SU-DHL-6 (cell line): ENCODE measurements around the gene THAP5.

Experiments used
- H2AFZ ChIP-seq: fragments of 200-600 bp; sonication (generic); 2 replicates; pipeline ENCODE4 v1.6.1; 2014; ENCODE audit warnings: low read depth, mild to moderate bottlenecking, moderate library complexity, mixed read lengths, antibody characterized with exemption, low read length; ENCODE audit not compliant: severe bottlenecking
- H3F3A ChIP-seq: fragments of 200-600 bp; shearing (Covaris generic); 2 replicates; pipeline ENCODE4 v1.6.0; 2016; ENCODE audit warnings: antibody characterized with exemption, mild to moderate bottlenecking; ENCODE audit not compliant: insufficient read depth
- H3K27ac ChIP-seq: fragments of 200-600 bp; sonication (generic); 2 replicates; pipeline ENCODE4 v1.5.1; 2016; ENCODE audit warnings: low read depth, mild to moderate bottlenecking, low read length, moderate library complexity, mixed read lengths
- H3K27me3 ChIP-seq: fragments of 200-600 bp; sonication (generic), shearing (Covaris generic); 2 replicates; pipeline ENCODE4 v1.6.0; 2014; ENCODE audit warnings: mild to moderate bottlenecking, low read length
- H3K36me3 ChIP-seq: fragments of 200-600 bp; sonication (generic); 2 replicates; pipeline ENCODE4 v1.6.1; 2014; ENCODE audit warnings: mild to moderate bottlenecking, low read length, mixed read lengths
- H3K4me2 ChIP-seq: fragments of 300-600, 200-600 bp; shearing (Covaris generic), sonication (generic); 2 replicates; pipeline ENCODE4 v1.6.0; 2014; ENCODE audit warnings: low read length, low read depth, mild to moderate bottlenecking; ENCODE audit not compliant: poor library complexity, severe bottlenecking
- H3K4me3 ChIP-seq: fragments of 200-600 bp; sonication (generic); 2 replicates; pipeline ENCODE4 v1.5.1; 2014; ENCODE audit warnings: antibody characterized with exemption, low read length, mild to moderate bottlenecking, mixed read lengths; ENCODE audit not compliant: insufficient read depth, poor library complexity, severe bottlenecking
- H3K79me2 ChIP-seq: fragments of 200-600 bp; sonication (generic); 2 replicates; pipeline ENCODE4 v1.6.1; 2014; ENCODE audit warnings: mild to moderate bottlenecking, low read length, moderate library complexity; ENCODE audit not compliant: insufficient read depth
- H3K9ac ChIP-seq: fragments of 200-600 bp; sonication (generic); 2 replicates; pipeline ENCODE4 v1.7.0; 2014; ENCODE audit warnings: mild to moderate bottlenecking, low read length
- H3K9me2 ChIP-seq: fragments of 200-600 bp; sonication (generic); replicated peaks from 2 replicates; pipeline ENCODE4 v1.6.1; 2014; ENCODE audit warnings: low read length; ENCODE audit not compliant: insufficient read depth
- H3K9me3 ChIP-seq: fragments of 200-600 bp; sonication (generic); 2 replicates; pipeline ENCODE4 v1.6.1; 2014; ENCODE audit warnings: low read length, mixed read lengths; ENCODE audit not compliant: insufficient read depth
- H4K20me1 ChIP-seq: fragments of 200-600 bp; sonication (generic); 2 replicates; pipeline ENCODE4 v1.6.1; 2014; ENCODE audit warnings: low read depth, mild to moderate bottlenecking, antibody characterized with exemption, low read length, moderate library complexity, mixed read lengths
- CTCF ChIP-seq: fragments of 200-600 bp; sonication (generic); IDR thresholded peaks from one replicate; pipeline ENCODE4 v1.5.1; 2017; ENCODE audit warnings: antibody characterized with exemption, mild to moderate bottlenecking, low read length, moderate library complexity; ENCODE audit not compliant: insufficient read depth, poor library complexity, severe bottlenecking
- EZH2phosphoT487 ChIP-seq: fragments of 200-600 bp; sonication (generic), shearing (Covaris generic); conservative IDR thresholded peaks from 2 replicates; pipeline ENCODE4 v1.6.1; 2018; ENCODE audit warnings: mild to moderate bottlenecking, antibody characterized with exemption, low read length, moderate library complexity, mixed read lengths

Gene THAP5

GRCh38 chr7:108598153-108598552, 28.6 kb upstream of the THAP5 start:
- Histone ChIP-seq H3K79me2 (no peaks in the 10 kb centered on the region), H4K20me1 (no peaks in the 10 kb centered on the region), H3K9me3 (no peaks in the 10 kb centered on the region), H3K9me2 (no peaks in the 10 kb centered on the region), H3K4me2 (no peak overlapping the region), H3K9ac (no peak overlapping the region), H3K4me3 (no peak overlapping the region), H3K36me3 (no peaks in the 10 kb centered on the region), H3K27me3 (no peaks in the 10 kb centered on the region), H3F3A (no peaks in the 10 kb centered on the region), H2AFZ (no peak overlapping the region), H3K27ac (no peak overlapping the region)
- TF ChIP-seq CTCF (no peak), EZH2phosphoT487 (no peak)

- Histone ChIP-seq H3K36me3 (no peaks in the 10 kb centered on the region), H2AFZ (no peak overlapping the region)
Measured at GRCh38 chr7:108596560-108596959, 27.1 kb upstream of the THAP5 start.

GRCh38 chr7:108592646-108593201, 23.2 kb upstream of the THAP5 start:
- Histone ChIP-seq H3K27ac (no peak overlapping the region), H3K27me3 (no peaks in the 10 kb centered on the region), H3K36me3 (no peaks in the 10 kb centered on the region), H3K79me2 (no peaks in the 10 kb centered on the region), H3F3A (no peaks in the 10 kb centered on the region), H3K4me2 (no peak overlapping the region), H2AFZ (no peak overlapping the region), H3K9me2 (no peaks in the 10 kb centered on the region), H3K9ac (no peak overlapping the region), H3K9me3 (no peaks in the 10 kb centered on the region), H3K4me3 (no peak overlapping the region), H4K20me1 (no peaks in the 10 kb centered on the region)
- TF ChIP-seq CTCF (no peak), EZH2phosphoT487 (no peak)

More at GRCh38 chr7:108596560-108596959, 27.1 kb upstream of the THAP5 start:
- Histone ChIP-seq H3F3A (no peaks in the 10 kb centered on the region), H3K9me2 (no peaks in the 10 kb centered on the region), H3K9ac (no peak overlapping the region), H3K79me2 (no peaks in the 10 kb centered on the region), H3K9me3 (no peaks in the 10 kb centered on the region), H4K20me1 (no peaks in the 10 kb centered on the region), H3K4me3 (no peak overlapping the region), H3K4me2 (no peak overlapping the region), H3K27ac (no peak overlapping the region), H3K27me3 (no peaks in the 10 kb centered on the region)
- TF ChIP-seq CTCF, result no peak
- TF ChIP-seq EZH2phosphoT487, result no peak

- Histone ChIP-seq H3K27me3 (no peaks in the 10 kb centered on the region), H3K79me2 (no peaks in the 10 kb centered on the region), H2AFZ (no peak overlapping the region), H3F3A (no peaks in the 10 kb centered on the region), H4K20me1 (no peaks in the 10 kb centered on the region), H3K9me2 (no peaks in the 10 kb centered on the region), H3K4me3 (no peak overlapping the region), H3K9me3 (no peaks in the 10 kb centered on the region), H3K9ac (no peak overlapping the region), H3K36me3 (no peaks in the 10 kb centered on the region), H3K27ac (no peak overlapping the region), H3K4me2 (no peak overlapping the region)
- TF ChIP-seq CTCF, result no peak
Measured at GRCh38 chr7:108590606-108591005, 21.1 kb upstream of the THAP5 start.
